ENCODE measurements around the gene BLVRB.

The BLVRB gene

DNA sequence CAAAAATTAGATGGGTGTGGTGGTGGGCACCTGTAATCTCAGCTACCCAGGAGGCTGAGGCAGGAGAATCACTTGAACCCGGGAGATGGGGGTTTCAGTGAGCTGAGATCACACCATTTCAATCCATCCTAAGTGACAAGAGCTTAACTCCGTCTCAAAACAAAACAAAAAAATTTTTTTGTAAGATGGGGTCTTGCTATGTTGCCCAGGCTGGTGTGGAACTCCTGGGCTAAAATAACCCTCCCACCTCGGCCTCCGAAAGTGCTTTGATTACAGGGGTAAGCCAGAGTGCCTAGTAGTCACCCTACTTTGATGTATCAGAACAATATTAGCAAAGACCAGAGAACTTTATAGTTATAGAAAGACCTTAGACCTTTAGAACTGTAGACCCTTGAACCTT, 9.2 kb upstream of the BLVRB start:
- Histone ChIP-seq H4K20me1 (ENCODE audit: insufficient read depth, low read length, poor library complexity, severe bottlenecking) (no peaks in the 10 kb centered on the region), H3F3A (ENCODE audit: low read depth) (no peaks in the 10 kb centered on the region), H3K79me2 (ENCODE audit: insufficient read depth, low read length) (no peaks in the 10 kb centered on the region), H3K9ac (ENCODE audit: low read depth, low read length, poor library complexity, severe bottlenecking) (no peak overlapping the region), H3K4me2 (ENCODE audit: low read depth, low read length, poor library complexity, severe bottlenecking) (no peak overlapping the region), H2AFZ (ENCODE audit: low read length) (no peak overlapping the region), H3K36me3 (ENCODE audit: insufficient read depth, low read length) (no peaks in the 10 kb centered on the region), H3K9me3 (ENCODE audit: insufficient read depth, low read depth, low read length) (no peaks in the 10 kb centered on the region), H3K9me2 (replicated peaks; ENCODE audit: low read depth, low read length) (no peaks in the 10 kb centered on the region), H3K27me3 (ENCODE audit: insufficient read depth, low read length, poor library complexity, severe bottlenecking) (no peaks in the 10 kb centered on the region), H3K4me3 (ENCODE audit: low read length, poor library complexity, severe bottlenecking) (no peak overlapping the region), H3K4me1 (ENCODE audit: insufficient read depth, low read length, poor library complexity, severe bottlenecking) (no peaks in the 10 kb centered on the region)
- TF ChIP-seq EZH2phosphoT487 (IDR thresholded peaks at IDR 0.05; ENCODE audit: borderline replicate concordance) (no peak), CTCF (conservative IDR thresholded peaks at IDR 0.05; ENCODE audit: low read length) (no peak)

GRCh38 chr19:40472516-40472915, 7.0 kb upstream of the BLVRB start:
- H4K20me1 ChIP-seq (ENCODE audit: insufficient read depth, low read length, poor library complexity, severe bottlenecking): no peaks in the 10 kb centered on the region
- H3K36me3 ChIP-seq (ENCODE audit: insufficient read depth, low read length): no peaks in the 10 kb centered on the region
- no peak overlapping the region for H3K9ac ChIP-seq (ENCODE audit: low read depth, low read length, poor library complexity, severe bottlenecking)
- H3K4me1 ChIP-seq (ENCODE audit: insufficient read depth, low read length, poor library complexity, severe bottlenecking): no peaks in the 10 kb centered on the region
- no peaks in the 10 kb centered on the region for H3F3A ChIP-seq (ENCODE audit: low read depth)
- H3K4me2 ChIP-seq (ENCODE audit: low read depth, low read length, poor library complexity, severe bottlenecking): no peak overlapping the region
- no peaks in the 10 kb centered on the region for H3K9me2 ChIP-seq (replicated peaks; ENCODE audit: low read depth, low read length)
- no peaks in the 10 kb centered on the region for H3K9me3 ChIP-seq (ENCODE audit: insufficient read depth, low read depth, low read length)
- no peak for TF ChIP-seq CTCF (conservative IDR thresholded peaks at IDR 0.05; ENCODE audit: low read length)
- TF ChIP-seq EZH2phosphoT487 (IDR thresholded peaks at IDR 0.05; ENCODE audit: borderline replicate concordance): no peak
- H3K4me3 ChIP-seq (ENCODE audit: low read length, poor library complexity, severe bottlenecking): no peak overlapping the region
- H3K79me2 ChIP-seq (ENCODE audit: insufficient read depth, low read length): no peaks in the 10 kb centered on the region
- no peak overlapping the region for H2AFZ ChIP-seq (ENCODE audit: low read length)
- H3K27me3 ChIP-seq (ENCODE audit: insufficient read depth, low read length, poor library complexity, severe bottlenecking): no peaks in the 10 kb centered on the region

GRCh38 chr19:40471111-40471510, 5.6 kb upstream of the BLVRB start:
- no peak overlapping the region for H3K4me2 ChIP-seq (ENCODE audit: low read depth, low read length, poor library complexity, severe bottlenecking)
- no peaks in the 10 kb centered on the region for H3K79me2 ChIP-seq (ENCODE audit: insufficient read depth, low read length)
- H3K4me1 ChIP-seq (ENCODE audit: insufficient read depth, low read length, poor library complexity, severe bottlenecking): peaks cover 3% of the 10 kb centered on the region
- H2AFZ ChIP-seq (ENCODE audit: low read length): no peak overlapping the region
- no peaks in the 10 kb centered on the region for H3K9me3 ChIP-seq (ENCODE audit: insufficient read depth, low read depth, low read length)
- H3F3A ChIP-seq (ENCODE audit: low read depth): no peaks in the 10 kb centered on the region
- no peaks in the 10 kb centered on the region for H3K27me3 ChIP-seq (ENCODE audit: insufficient read depth, low read length, poor library complexity, severe bottlenecking)
- TF ChIP-seq CTCF (conservative IDR thresholded peaks at IDR 0.05; ENCODE audit: low read length) (no peak), EZH2phosphoT487 (IDR thresholded peaks at IDR 0.05; ENCODE audit: borderline replicate concordance) (no peak)
- H3K4me3 ChIP-seq (ENCODE audit: low read length, poor library complexity, severe bottlenecking): no peak overlapping the region
- no peaks in the 10 kb centered on the region for H3K9me2 ChIP-seq (replicated peaks; ENCODE audit: low read depth, low read length)
- H3K36me3 ChIP-seq (ENCODE audit: insufficient read depth, low read length): no peaks in the 10 kb centered on the region
- H3K9ac ChIP-seq (ENCODE audit: low read depth, low read length, poor library complexity, severe bottlenecking): no peak overlapping the region
- no peaks in the 10 kb centered on the region for H4K20me1 ChIP-seq (ENCODE audit: insufficient read depth, low read length, poor library complexity, severe bottlenecking)

Measured in Loucy (cell line).